ENCODE data around the gene MECP2. TPM values are rescaled to one million over a fixed set of nuclear protein-coding genes. Genes with fewer than 3 reads are reported as not detected.

Gene MECP2
- total and polyA plus RNA-seq, 8 donors: 25.5 to 47.1 (median 31.9) TPM

GRCh38 chrX:154030266-154030665 is 67.3 kb downstream of the MECP2 start:
- no peaks in the 10 kb centered on the region for H3K27me3 ChIP-seq
- intact Hi-C loops (cut with DNase I): no loop called here
- peaks cover 0 to 52% of the 10 kb centered on the region in 2 donors for H3K36me3 ChIP-seq
- TF ChIP-seq CTCF (IDR thresholded peaks at IDR 0.05): no peak
- no peak overlapping the region for H3K27ac ChIP-seq
- no peaks in the 10 kb centered on the region for H3K4me1 ChIP-seq
- DNase-seq (no peak), ATAC-seq (no peak)
- no peak overlapping the region for H3K4me3 ChIP-seq
- no peaks in the 10 kb centered on the region for H3K9me3 ChIP-seq

DNA sequence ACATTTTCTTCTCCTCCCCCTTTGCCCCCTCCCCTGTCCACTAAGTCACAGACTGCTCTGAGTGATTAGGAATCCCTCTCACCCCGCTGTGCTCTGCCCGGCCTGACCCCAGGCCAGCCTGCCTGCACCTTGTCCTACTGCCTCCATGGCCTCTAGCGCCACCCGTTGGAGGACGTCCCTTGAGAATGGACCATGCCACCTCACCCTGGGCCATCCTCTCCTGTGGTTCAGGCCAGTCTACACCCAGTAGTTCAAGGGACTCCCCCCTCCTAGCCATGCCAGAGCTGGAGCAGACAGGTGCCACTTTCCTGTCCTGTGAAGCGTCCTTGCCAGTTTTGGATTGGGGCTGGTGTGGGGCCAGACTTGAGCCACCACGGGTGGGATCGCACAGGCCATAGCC is 68.1 kb downstream of the MECP2 start:
- intact Hi-C loops (cut with DNase I): no loop called here

DNA sequence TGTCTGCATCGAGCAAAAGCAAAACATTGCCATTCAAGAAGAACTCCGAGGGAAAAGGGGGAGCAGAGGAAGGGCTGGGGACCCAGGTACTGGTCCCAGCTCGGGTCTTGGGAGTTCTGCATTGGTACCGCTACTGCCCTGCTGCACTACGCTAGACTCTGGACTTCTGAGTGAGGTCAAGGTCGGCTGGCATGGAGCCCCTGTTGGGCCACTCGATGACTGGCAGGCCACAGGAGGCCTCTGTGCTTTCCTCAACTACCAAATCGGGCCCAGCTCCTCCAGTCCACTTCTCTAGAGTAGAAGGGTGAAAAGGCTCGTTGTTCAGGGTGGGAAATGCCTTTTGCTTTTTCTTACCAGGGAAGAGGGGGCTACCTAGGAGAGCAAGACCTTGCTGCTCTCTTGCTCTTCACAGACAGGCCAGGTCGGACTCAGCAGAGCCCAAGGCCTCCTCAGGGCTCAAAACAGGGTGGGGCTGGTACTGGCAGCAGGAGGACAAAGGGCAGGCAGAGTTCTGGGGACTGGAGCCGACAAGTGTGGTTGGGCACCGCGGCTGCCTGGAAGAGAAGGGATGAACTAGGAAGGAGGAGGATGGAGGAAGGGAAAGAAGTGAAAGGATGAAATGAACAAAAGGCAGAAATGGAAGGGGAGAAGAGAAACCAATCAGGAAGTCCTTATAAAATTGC is 68.9 kb downstream of the MECP2 start:
- intact Hi-C loops (cut with DNase I): no loop called here
- Histone ChIP-seq H3K4me3 (no peak overlapping the region), H3K27me3 (no peaks in the 10 kb centered on the region), H3K27ac (no peak overlapping the region), H3K9me3 (no peaks in the 10 kb centered on the region), H3K36me3 (peaks cover 0 to 52% of the 10 kb centered on the region in 2 donors), H3K4me1 (no peaks in the 10 kb centered on the region)
- DNase-seq (no peak), ATAC-seq (no peak)
- TF ChIP-seq CTCF (IDR thresholded peaks at IDR 0.05): no peak

More for the DNA sequence above, 68.1 kb downstream of the MECP2 start:
- no peaks in the 10 kb centered on the region for H3K4me1 ChIP-seq
- H3K36me3 ChIP-seq: peaks cover 0 to 52% of the 10 kb centered on the region in 2 donors
- no peak overlapping the region for H3K4me3 ChIP-seq
- no peaks in the 10 kb centered on the region for H3K9me3 ChIP-seq
- no peak for DNase-seq
- no peak overlapping the region for H3K27ac ChIP-seq
- no peak for ATAC-seq
- no peaks in the 10 kb centered on the region for H3K27me3 ChIP-seq
- no peak for TF ChIP-seq CTCF (IDR thresholded peaks at IDR 0.05)

DNA sequence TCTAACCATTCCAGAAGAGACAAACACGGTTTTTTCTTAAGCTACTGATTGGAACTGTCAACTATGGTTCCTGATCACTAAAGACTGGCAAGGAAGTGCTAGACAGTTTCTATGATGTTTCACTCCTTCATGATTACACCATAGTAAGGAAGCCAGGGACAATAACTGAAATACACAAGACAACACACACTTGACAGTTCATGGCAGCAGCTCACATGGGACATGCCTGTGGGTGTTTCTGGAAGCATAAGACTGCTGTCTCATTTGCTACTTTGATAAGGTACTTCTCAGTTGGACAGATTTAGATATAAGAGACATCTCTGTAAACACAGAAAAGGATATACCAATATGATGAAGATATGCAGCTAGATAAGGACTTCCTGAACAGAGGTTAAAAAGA is 69.5 kb downstream of the MECP2 start:
- Histone ChIP-seq H3K27me3 (no peaks in the 10 kb centered on the region), H3K4me1 (no peaks in the 10 kb centered on the region), H3K36me3 (peaks cover 0 to 52% of the 10 kb centered on the region in 2 donors), H3K9me3 (no peaks in the 10 kb centered on the region), H3K4me3 (no peak overlapping the region), H3K27ac (no peak overlapping the region)
- DNase-seq (no peak), ATAC-seq (no peak)
- no peak for TF ChIP-seq CTCF (IDR thresholded peaks at IDR 0.05)
- intact Hi-C loops (cut with DNase I): no loop called here

- H3K9me3 ChIP-seq: no peaks in the 10 kb centered on the region
- H3K27ac ChIP-seq: no peak overlapping the region
- ATAC-seq (no peak), DNase-seq (no peak)
- no peak overlapping the region for H3K4me3 ChIP-seq
- H3K27me3 ChIP-seq: no peaks in the 10 kb centered on the region
- H3K36me3 ChIP-seq: peaks cover 0 to 49% of the 10 kb centered on the region in 2 donors
- intact Hi-C loops (cut with DNase I): no loop called here
- TF ChIP-seq CTCF (IDR thresholded peaks at IDR 0.05): no peak
- no peaks in the 10 kb centered on the region for H3K4me1 ChIP-seq
These were observed 70.5 kb downstream of the MECP2 start for GRCh38 chrX:154027022-154027402.

All from left lung (tissue), 10 donors.